Hepatocyte (in vitro differentiated cells): ENCODE measurements around the gene CENPE. TPM values are rescaled to one million over a fixed set of nuclear protein-coding genes. Genes with fewer than 3 reads are reported as not detected.

Experiments used
- DNase-seq: peaks from one replicate; pipeline ENCODE4 v3.0.0-alpha.2; 2016; ENCODE audit warnings: low spot score
- H2AFZ ChIP-seq: fragments of 200-600 bp; sonication (generic); 2 replicates; pipeline ENCODE4 v1.6.0; 2016; ENCODE audit warnings: antibody characterized with exemption, mild to moderate bottlenecking
- H3K27ac ChIP-seq: fragments of 200-600 bp; sonication (generic); 2 replicates; pipeline ENCODE4 v1.5.1; 2016; ENCODE audit warnings: mild to moderate bottlenecking
- H3K27me3 ChIP-seq: fragments of 200-600 bp; sonication (generic); 2 replicates; pipeline ENCODE4 v1.6.1; 2016
- H3K36me3 ChIP-seq: fragments of 200-600 bp; sonication (generic); replicated peaks from 2 replicates; pipeline ENCODE4 v1.5.1; 2016; ENCODE audit warnings: low read depth; ENCODE audit not compliant: insufficient read depth
- H3K4me1 ChIP-seq: fragments of 200-600 bp; sonication (generic); 2 replicates; pipeline ENCODE4 v1.5.1; 2016; ENCODE audit warnings: mild to moderate bottlenecking, moderate library complexity; ENCODE audit not compliant: insufficient read depth
- H3K4me2 ChIP-seq: fragments of 200-600 bp; sonication (generic); 2 replicates; pipeline ENCODE4 v1.6.0; 2016
- H3K4me3 ChIP-seq: fragments of 200-600 bp; sonication (generic); 2 replicates; pipeline ENCODE4 v1.5.1; 2016; ENCODE audit warnings: mild to moderate bottlenecking
- H3K79me2 ChIP-seq: fragments of 200-600 bp; sonication (generic); 2 replicates; pipeline ENCODE4 v1.6.0; 2017; ENCODE audit warnings: mild to moderate bottlenecking
- H3K9me2 ChIP-seq: fragments of 200-600 bp; sonication (generic); replicated peaks from 2 replicates; pipeline ENCODE4 v1.6.0; 2017; ENCODE audit warnings: mild to moderate bottlenecking; ENCODE audit not compliant: insufficient read depth
- H3K9me3 ChIP-seq: fragments of 200-600 bp; sonication (generic); 2 replicates; pipeline ENCODE4 v1.5.1; 2016; ENCODE audit warnings: low read depth, mild to moderate bottlenecking
- H4K20me1 ChIP-seq: fragments of 200-600 bp; sonication (generic); 2 replicates; pipeline ENCODE4 v1.6.0; 2016; ENCODE audit warnings: mild to moderate bottlenecking; ENCODE audit not compliant: insufficient read depth, poor library complexity, severe bottlenecking
- CTCF ChIP-seq: fragments of 200-600 bp; sonication (generic); IDR thresholded peaks from 2 replicates; pipeline ENCODE4 v1.5.1; 2016; ENCODE audit warnings: antibody characterized with exemption, mild to moderate bottlenecking; ENCODE audit not compliant: poor library complexity
- EZH2 ChIP-seq: fragments of 200-600 bp; sonication (generic); IDR thresholded peaks from 2 replicates; pipeline ENCODE4 v1.6.1; 2016; ENCODE audit warnings: antibody characterized with exemption, mild to moderate bottlenecking, borderline replicate concordance
- EZH2phosphoT487 ChIP-seq: fragments of 200-600 bp; sonication (generic); IDR thresholded peaks from one replicate; pipeline ENCODE4 v1.6.1; 2018; ENCODE audit warnings: antibody characterized with exemption, mild to moderate bottlenecking, low read depth, moderate library complexity; ENCODE audit not compliant: unreplicated experiment, severe bottlenecking
- WGBS: methylation state at CpG from one replicate; pipeline ENCODE4 v1.1.6; 2016; ENCODE audit warnings: low lambda C conversion rate; ENCODE audit errors: missing lambda C conversion rate; 5-methylcytosine and 5-hydroxymethylcytosine counted together
- polyA plus RNA-seq: library from polyadenylated mRNA; unstranded; fragments of >200 nt; fragmentation: Nextera tagmentation; extraction: Ambion mirVana; gene quantifications from 2 replicates; pipeline ENCODE4 v1.2.1, GENCODE V29; 2016
- total RNA-seq: library from RNA; depleted of rRNA; stranded (reverse); fragments of >200 nt; gene quantifications from 2 replicates; pipeline ENCODE4 v1.2.3, GENCODE V29; 2014

The CENPE gene
- total and polyA plus RNA-seq, 2 experiments from 2014 or later = 1.2 to 6.3 TPM

GRCh38 chr4:103074744-103075434, 123.3 kb downstream of the CENPE start:
- H3K27ac ChIP-seq = peak overlapping the region; percentile 93
- no peaks in the 10 kb centered on the region for H3K9me3 ChIP-seq
- no peaks in the 10 kb centered on the region for H3K27me3 ChIP-seq
- no peak overlapping the region for H3K4me3 ChIP-seq
- no peak overlapping the region for H2AFZ ChIP-seq
- H3K36me3 ChIP-seq = no peaks in the 10 kb centered on the region
- WGBS = 85% methylated on average over 9 of the region's 9 CpGs
- H3K9me2 ChIP-seq = no peaks in the 10 kb centered on the region
- TF ChIP-seq CTCF (no peak), EZH2 (no peak), EZH2phosphoT487 (no peak)
- H3K4me1 ChIP-seq = peaks cover 9% of the 10 kb centered on the region
- peaks cover 16% of the 10 kb centered on the region for H3K79me2 ChIP-seq
- peak overlapping the region; percentile 88 for H3K4me2 ChIP-seq
- DNase-seq = no peak
- no peaks in the 10 kb centered on the region for H4K20me1 ChIP-seq

GRCh38 chr4:103073792-103074438, 124.2 kb downstream of the CENPE start:
- Histone ChIP-seq H3K4me1 (peaks cover 9% of the 10 kb centered on the region), H3K4me2 (no peak overlapping the region), H3K36me3 (no peaks in the 10 kb centered on the region), H4K20me1 (no peaks in the 10 kb centered on the region), H3K4me3 (no peak overlapping the region), H3K9me3 (no peaks in the 10 kb centered on the region), H2AFZ (no peak overlapping the region), H3K27me3 (no peaks in the 10 kb centered on the region), H3K79me2 (peaks cover 16% of the 10 kb centered on the region), H3K27ac (no peak overlapping the region), H3K9me2 (no peaks in the 10 kb centered on the region)
- WGBS = 97% methylated on average over 2 of the region's 2 CpGs
- no peak for TF ChIP-seq EZH2
- TF ChIP-seq CTCF = no peak
- TF ChIP-seq EZH2phosphoT487 = no peak
- no peak for DNase-seq

DNA sequence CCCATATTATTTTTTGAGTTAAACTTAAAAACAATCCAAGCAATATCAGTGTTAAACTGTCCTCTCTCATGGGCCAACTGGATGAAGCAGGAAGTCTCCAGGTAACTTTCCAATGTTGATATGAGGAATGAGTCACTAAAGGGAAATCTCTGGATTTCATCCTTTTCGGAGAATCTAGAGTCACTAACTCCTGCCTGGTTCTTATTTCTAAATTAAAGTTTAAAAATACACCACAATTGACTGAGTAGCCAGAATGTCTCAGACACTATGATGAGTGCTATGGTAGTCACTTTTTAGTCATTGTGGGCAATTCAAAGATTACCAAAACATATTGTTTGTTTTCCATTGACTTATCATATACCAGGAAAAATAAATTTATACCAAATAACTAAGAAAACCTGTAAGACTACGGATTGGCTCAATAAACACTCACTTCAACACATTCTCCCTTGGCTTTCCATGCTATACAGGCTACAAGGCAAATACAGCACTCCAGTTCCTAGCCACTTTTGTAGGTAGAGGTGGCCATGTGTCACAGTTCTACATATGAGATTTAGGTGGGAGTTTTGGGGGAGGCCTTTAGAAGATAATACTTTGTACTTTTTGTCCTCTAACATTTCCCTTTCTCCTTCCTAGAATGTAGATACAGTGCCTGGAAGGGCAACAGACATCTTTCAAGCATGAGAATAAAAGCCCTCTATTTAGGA, 130.1 kb downstream of the CENPE start:
- WGBS = 88% methylated on average over 2 of the region's 2 CpGs
- Histone ChIP-seq H4K20me1 (no peaks in the 10 kb centered on the region), H3K4me1 (no peaks in the 10 kb centered on the region), H3K36me3 (no peaks in the 10 kb centered on the region), H3K4me3 (no peak overlapping the region), H3K27ac (no peak overlapping the region), H3K9me3 (no peaks in the 10 kb centered on the region), H3K9me2 (no peaks in the 10 kb centered on the region), H3K79me2 (peaks cover 5% of the 10 kb centered on the region), H3K4me2 (no peak overlapping the region), H3K27me3 (no peaks in the 10 kb centered on the region), H2AFZ (no peak overlapping the region)
- DNase-seq = no peak
- TF ChIP-seq EZH2 (no peak), EZH2phosphoT487 (no peak), CTCF (no peak)
